GM12878 (cell line): Measurements from ENCODE around the gene C3. TPM values are rescaled to one million over a fixed set of nuclear protein-coding genes. Genes with fewer than 3 reads are reported as not detected.
A peak's percentile ranks its signal among the peaks of the same experiment; 100 is the strongest.

Experiments
- ATAC-seq: fragments of 200-7000 bp; cut with Tn5 transposase; 3 replicates; pipeline ENCODE4 v1.9.1; 2020; ENCODE audit warnings: mild to moderate bottlenecking, moderate library complexity
- BruUV-seq: library from RNA; stranded (reverse); fragments of 400-500 nt; replicated peaks from 2 replicates; lab custom pipeline; 2021; lab: Mats Ljungman, UMichigan
- CTCF ChIA-PET: fragments of 300-600 bp; sonication (Branson Sonifier 250); formaldehyde crosslinking; extraction: SDS; loops from one replicate; lab custom pipeline; 2021; ENCODE audit warnings: inconsistent platforms; lab: Yijun Ruan, JAX
- POLR2A ChIA-PET: fragments of 350-600 bp; formaldehyde crosslinking; extraction: SDS; loops from one replicate; lab custom pipeline; 2021; ENCODE audit warnings: inconsistent platforms; lab: Charles Lee
- RAD21 ChIA-PET: fragments of 300-600 bp; sonication (Branson Sonifier 250); formaldehyde crosslinking; loops from one replicate; lab custom pipeline; 2023; ENCODE audit warnings: antibody characterized with exemption; ENCODE audit not compliant: unreplicated experiment; lab: Charles Lee
- SMC1A ChIA-PET: fragments of 300-600 bp; sonication (Branson Sonifier 250); formaldehyde crosslinking; loops from one replicate; lab custom pipeline; 2023; ENCODE audit not compliant: unreplicated experiment, uncharacterized antibody; lab: Charles Lee
- DNase-seq: peaks from one replicate; pipeline ENCODE4 v3.0.0-alpha.2; 2011; ENCODE audit warnings: low read depth, low spot score
- FAIRE-seq: peaks from 3 replicates; lab custom pipeline; 2011; peaks lifted over from hg19 to GRCh38; lab: Jason Lieb, UNC
- H2AFZ ChIP-seq: 2 replicates; pipeline ENCODE4 v1.6.0; 2011; ENCODE audit warnings: low read depth, low read length, control low read depth; ENCODE audit not compliant: control insufficient read depth
- H3K27ac ChIP-seq: 2 replicates; pipeline ENCODE4 v1.5.1; 2011; ENCODE audit warnings: control low read depth; ENCODE audit not compliant: control insufficient read depth, insufficient read depth
- H3K27me3 ChIP-seq, 2 experiments: replicated peaks in 1 of 2; 2 replicates each; pipeline versions ENCODE4 v1.6.0 to v1.6.1; 2011; ENCODE audit warnings: low read length in 1 of 2; ENCODE audit not compliant: control insufficient read depth in 2 of 2, insufficient read depth in 2 of 2
- H3K36me3 ChIP-seq, 2 experiments: 2 replicates each; pipeline ENCODE4 v1.5.1; 2011; ENCODE audit warnings: low read length in 1 of 2; ENCODE audit not compliant: control insufficient read depth in 2 of 2, insufficient read depth in 2 of 2
- H3K4me1 ChIP-seq: 2 replicates; pipeline ENCODE4 v1.6.1; 2011; ENCODE audit warnings: mild to moderate bottlenecking, low read length, moderate library complexity, mixed read lengths; ENCODE audit not compliant: control insufficient read depth, insufficient read depth
- H3K4me2 ChIP-seq: 2 replicates; pipeline ENCODE4 v1.6.0; 2011; ENCODE audit warnings: control low read depth; ENCODE audit not compliant: control insufficient read depth, insufficient read depth
- H3K4me3 ChIP-seq: fragments of 200-600 bp; sonication (generic); 2 replicates; pipeline ENCODE4 v1.5.1; 2016
- H3K79me2 ChIP-seq: 2 replicates; pipeline ENCODE4 v1.6.0; 2011; ENCODE audit warnings: low read length; ENCODE audit not compliant: control insufficient read depth, insufficient read depth
- H3K9ac ChIP-seq: 2 replicates; pipeline ENCODE4 v1.8.0; 2011; ENCODE audit warnings: low read length, control low read depth, mixed read lengths; ENCODE audit not compliant: control insufficient read depth, insufficient read depth
- H3K9me3 ChIP-seq: replicated peaks from 3 replicates; pipeline ENCODE4 v1.5.1; 2011; ENCODE audit warnings: mild to moderate bottlenecking, low read length; ENCODE audit not compliant: control insufficient read depth, insufficient read depth
- H4K20me1 ChIP-seq: 2 replicates; pipeline ENCODE4 v1.6.0; 2011; ENCODE audit not compliant: control insufficient read depth, insufficient read depth
- ATF3 ChIP-seq: IDR thresholded peaks from 2 replicates; pipeline ENCODE4 v1.6.1; 2011; ENCODE audit warnings: low read depth, mild to moderate bottlenecking, low read length, moderate library complexity, borderline replicate concordance; ENCODE audit errors: extremely low read depth
- CREM ChIP-seq: IDR thresholded peaks from 2 replicates; pipeline ENCODE4 v1.6.1; 2014; ENCODE audit warnings: antibody characterized with exemption, low read depth
- DPF2 ChIP-seq: fragments of 450-650 bp; IDR thresholded peaks from 2 replicates; pipeline ENCODE4 v1.6.1; 2017; ENCODE audit warnings: mild to moderate bottlenecking
- EZH2 ChIP-seq: IDR thresholded peaks from 2 replicates; pipeline ENCODE4 v1.6.1; 2012; ENCODE audit warnings: low read depth, mild to moderate bottlenecking, control low read depth, inconsistent platforms, low read length, borderline replicate concordance; ENCODE audit not compliant: control insufficient read depth
- MXI1 ChIP-seq: fragments of 150-350 bp; IDR thresholded peaks from 2 replicates; pipeline ENCODE4 v1.6.1; 2011; ENCODE audit warnings: low read depth, mild to moderate bottlenecking, inconsistent platforms, low read length, improper control_type of control experiment
- NFXL1 ChIP-seq: fragments of 450-650 bp; IDR thresholded peaks from 2 replicates; pipeline ENCODE4 v1.6.1; 2017; ENCODE audit warnings: antibody characterized with exemption, mild to moderate bottlenecking, borderline replicate concordance
- PKNOX1 ChIP-seq: fragments of 450-650 bp; IDR thresholded peaks from 2 replicates; pipeline ENCODE4 v1.6.1; 2016; ENCODE audit warnings: mild to moderate bottlenecking
- RB1 ChIP-seq: fragments of 450-650 bp; formaldehyde crosslinking; IDR thresholded peaks from 2 replicates; pipeline ENCODE4 v1.6.1; 2017; ENCODE audit warnings: mild to moderate bottlenecking, borderline replicate concordance
- SPI1 ChIP-seq: IDR thresholded peaks from 2 replicates; pipeline ENCODE4 v1.6.1; 2011; ENCODE audit warnings: low read depth, mild to moderate bottlenecking, low read length, moderate library complexity, borderline replicate concordance; ENCODE audit not compliant: insufficient read depth
- SREBF1 ChIP-seq: IDR thresholded peaks from 2 replicates; pipeline ENCODE4 v1.6.1; 2012; ENCODE audit warnings: mild to moderate bottlenecking, low read length
- ZNF622 ChIP-seq: fragments of 450-650 bp; IDR thresholded peaks from 2 replicates; pipeline ENCODE4 v1.6.1; 2017; ENCODE audit warnings: mild to moderate bottlenecking, inconsistent platforms
- WGBS: methylation state at CpG from one replicate; pipeline ENCODE4 v1.1.6; 2016; ENCODE audit warnings: low lambda C conversion rate; ENCODE audit not compliant: insufficient replicate concordance, insufficient coverage; ENCODE audit errors: missing lambda C conversion rate; 5-methylcytosine and 5-hydroxymethylcytosine counted together
- in situ Hi-C: fragments of 300-500 bp; cut with MboI; formaldehyde crosslinking; loops from 9 replicates; pipeline ENCODE4 v1.14.3; 2018; ENCODE audit warnings: mixed read lengths
- intact Hi-C: fragments of 100-400 bp; cut with micrococcal nuclease; formaldehyde crosslinking; loops from one replicate; pipeline ENCODE4 v1.14.2; 2022; ENCODE audit not compliant: unreplicated experiment
- polyA plus RNA-seq, 11 experiments: library from polyadenylated mRNA; depleted of rRNA in 4 of 11; unstranded in 6 of 11; stranded (reverse) in 5 of 11; fragments of >200 nt; fragmentation: Nextera tagmentation in 4 of 11; fragmentation: Illumina TruSeq in 1 of 11; extraction: Ambion mirVana in 4 of 11; extraction: Trizol in 1 of 11; gene quantifications; 1 replicate in 1 of 11; 2 replicates in 10 of 11; pipeline versions ENCODE4 v1.2.1 to v1.2.3, GENCODE V29; 2011 to 2016; ENCODE audit warnings: inconsistent platforms in 2 of 11, missing spikeins in 2 of 11, low read depth in 1 of 11
- total RNA-seq, 4 experiments: library from RNA; depleted of rRNA in 3 of 4; stranded (reverse); fragments of >200 nt in 3 of 4; fragmentation: Illumina TruSeq in 1 of 4; extraction: Trizol in 1 of 4; gene quantifications; 2 replicates each; pipeline versions ENCODE4 v1.2.1 to v1.2.3, GENCODE V29; 2013 to 2021
- TF ChIP-seq, protein P1 (sequence below): IDR thresholded peaks from 2 replicates; pipeline ENCODE4 v1.6.1; 2012; ENCODE audit warnings: low read depth, low read length, improper control_type of control experiment
- TF ChIP-seq, protein P2 (sequence below): fragments of 450-650 bp; IDR thresholded peaks from 2 replicates; pipeline ENCODE4 v1.6.1; 2017; ENCODE audit warnings: borderline replicate concordance
- TF ChIP-seq, protein P3 (sequence below): fragments of 450-650 bp; IDR thresholded peaks from 2 replicates; pipeline ENCODE4 v1.6.1; 2017; ENCODE audit warnings: mild to moderate bottlenecking, moderate library complexity

The C3 gene
- total and polyA plus RNA-seq, 10 of the 15 experiments (the other 5 are each of a cell fraction or from before 2014, with no cell fraction given): 0.20 to 6.7 (median 0.72) TPM

DNA sequence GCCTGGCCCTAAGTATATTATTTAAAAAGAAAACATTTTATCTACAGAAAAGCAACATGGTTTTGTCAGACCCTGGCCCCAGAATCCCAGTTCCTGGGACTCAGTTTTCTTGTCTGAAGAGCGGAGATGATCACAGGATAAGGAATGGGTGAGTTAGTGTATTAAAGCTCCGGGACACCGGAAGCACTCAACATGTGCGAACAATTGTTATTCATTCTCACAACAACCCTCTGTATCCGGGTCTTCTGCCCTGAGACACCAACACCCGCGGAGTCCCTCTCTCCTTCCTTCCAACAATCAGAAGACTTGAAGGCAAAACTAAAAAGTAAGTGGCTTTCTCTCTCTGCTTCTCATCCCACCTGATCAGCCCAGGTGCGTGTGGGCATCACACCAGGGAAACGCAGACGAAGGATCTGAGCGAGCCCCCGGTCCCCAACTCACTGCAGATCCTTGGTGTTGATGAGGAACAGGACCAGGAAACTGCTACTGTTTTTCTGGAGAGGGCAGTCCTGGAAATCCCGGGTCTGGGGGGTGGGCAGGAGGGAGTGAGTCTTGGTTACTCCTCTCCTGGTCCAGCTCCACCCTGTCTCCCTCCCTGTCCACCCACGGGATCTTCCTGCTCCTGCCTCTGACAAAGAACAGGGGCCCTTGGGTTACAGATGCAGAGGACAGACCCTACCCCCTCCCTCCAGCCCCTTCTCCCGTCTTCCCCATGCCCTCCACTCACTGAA lies 14.9 kb upstream of the C3 start:
- CTCF ChIA-PET: interaction anchor here (0.7 to 5.5 kb wide), 10 partner anchors 14 to 128 kb away, joined by 3 to 104 read pairs (median 6); partner anchors contain the start of genes C3 and VAV1
- DNase-seq (no peak), ATAC-seq (no peak), FAIRE-seq (no peak)
- Histone ChIP-seq H3K4me1 (peaks cover 25% of the 10 kb centered on the region), H3K4me2 (peak overlapping the region; percentile 94), H3K9ac (peak overlapping the region; percentile 96; the same call in 1 of the 2 replicates), H3K27ac (peak overlapping the region; percentile 92), H3K36me3 (no peaks in the 10 kb centered on the region; a peak in 2 of 4 replicates), H4K20me1 (no peaks in the 10 kb centered on the region), H2AFZ (no peak overlapping the region), H3K27me3 (no peaks in the 10 kb centered on the region), H3K4me3 (peak overlapping the region; percentile 100; the same call in 1 of the 2 replicates), H3K79me2 (peaks cover 29% of the 10 kb centered on the region)
- 91% methylated on average over 15 of the region's 15 CpGs for WGBS
- SMC1A ChIA-PET: interaction anchor here (1.0 to 4.0 kb wide), 13 partner anchors 10 to 218 kb away, joined by 3 to 37 read pairs (median 6); no protein-coding TSS in a partner anchor
- BruUV-seq: no TSS peak
- RAD21 ChIA-PET: interaction anchor here (0.9 to 5.1 kb wide), 8 partner anchors 54 to 219 kb away, joined by 3 to 43 read pairs (median 11); partner anchors contain the start of gene TNFSF14
- in situ Hi-C loops: loop anchor here (5.0 kb wide), 2 partner anchors 127 to 218 kb away; no protein-coding TSS in a partner anchor
- POLR2A ChIA-PET: interaction anchor here (0.5 to 4.0 kb wide), 7 partner anchors 32 to 445 kb away, joined by 3 to 25 read pairs (median 3); partner anchors contain the start of genes SH2D3A and TNFSF9
- intact Hi-C loops: no loop called here
- TF ChIP-seq ATF3 (no peak), ZNF622 (no peak), EZH2 (no peak), SPI1 (no peak), SREBF1 (no peak), CREM (no peak), RB1 (no peak), NFXL1 (no peak), MXI1 (no peak), DPF2 (no peak), PKNOX1 (no peak)
- TF ChIP-seq, protein P1, sequence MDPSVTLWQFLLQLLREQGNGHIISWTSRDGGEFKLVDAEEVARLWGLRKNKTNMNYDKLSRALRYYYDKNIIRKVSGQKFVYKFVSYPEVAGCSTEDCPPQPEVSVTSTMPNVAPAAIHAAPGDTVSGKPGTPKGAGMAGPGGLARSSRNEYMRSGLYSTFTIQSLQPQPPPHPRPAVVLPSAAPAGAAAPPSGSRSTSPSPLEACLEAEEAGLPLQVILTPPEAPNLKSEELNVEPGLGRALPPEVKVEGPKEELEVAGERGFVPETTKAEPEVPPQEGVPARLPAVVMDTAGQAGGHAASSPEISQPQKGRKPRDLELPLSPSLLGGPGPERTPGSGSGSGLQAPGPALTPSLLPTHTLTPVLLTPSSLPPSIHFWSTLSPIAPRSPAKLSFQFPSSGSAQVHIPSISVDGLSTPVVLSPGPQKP: no peak
- TF ChIP-seq, protein P2, sequence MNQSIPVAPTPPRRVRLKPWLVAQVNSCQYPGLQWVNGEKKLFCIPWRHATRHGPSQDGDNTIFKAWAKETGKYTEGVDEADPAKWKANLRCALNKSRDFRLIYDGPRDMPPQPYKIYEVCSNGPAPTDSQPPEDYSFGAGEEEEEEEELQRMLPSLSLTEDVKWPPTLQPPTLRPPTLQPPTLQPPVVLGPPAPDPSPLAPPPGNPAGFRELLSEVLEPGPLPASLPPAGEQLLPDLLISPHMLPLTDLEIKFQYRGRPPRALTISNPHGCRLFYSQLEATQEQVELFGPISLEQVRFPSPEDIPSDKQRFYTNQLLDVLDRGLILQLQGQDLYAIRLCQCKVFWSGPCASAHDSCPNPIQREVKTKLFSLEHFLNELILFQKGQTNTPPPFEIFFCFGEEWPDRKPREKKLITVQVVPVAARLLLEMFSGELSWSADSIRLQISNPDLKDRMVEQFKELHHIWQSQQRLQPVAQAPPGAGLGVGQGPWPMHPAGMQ: no peak
- TF ChIP-seq, protein P3, sequence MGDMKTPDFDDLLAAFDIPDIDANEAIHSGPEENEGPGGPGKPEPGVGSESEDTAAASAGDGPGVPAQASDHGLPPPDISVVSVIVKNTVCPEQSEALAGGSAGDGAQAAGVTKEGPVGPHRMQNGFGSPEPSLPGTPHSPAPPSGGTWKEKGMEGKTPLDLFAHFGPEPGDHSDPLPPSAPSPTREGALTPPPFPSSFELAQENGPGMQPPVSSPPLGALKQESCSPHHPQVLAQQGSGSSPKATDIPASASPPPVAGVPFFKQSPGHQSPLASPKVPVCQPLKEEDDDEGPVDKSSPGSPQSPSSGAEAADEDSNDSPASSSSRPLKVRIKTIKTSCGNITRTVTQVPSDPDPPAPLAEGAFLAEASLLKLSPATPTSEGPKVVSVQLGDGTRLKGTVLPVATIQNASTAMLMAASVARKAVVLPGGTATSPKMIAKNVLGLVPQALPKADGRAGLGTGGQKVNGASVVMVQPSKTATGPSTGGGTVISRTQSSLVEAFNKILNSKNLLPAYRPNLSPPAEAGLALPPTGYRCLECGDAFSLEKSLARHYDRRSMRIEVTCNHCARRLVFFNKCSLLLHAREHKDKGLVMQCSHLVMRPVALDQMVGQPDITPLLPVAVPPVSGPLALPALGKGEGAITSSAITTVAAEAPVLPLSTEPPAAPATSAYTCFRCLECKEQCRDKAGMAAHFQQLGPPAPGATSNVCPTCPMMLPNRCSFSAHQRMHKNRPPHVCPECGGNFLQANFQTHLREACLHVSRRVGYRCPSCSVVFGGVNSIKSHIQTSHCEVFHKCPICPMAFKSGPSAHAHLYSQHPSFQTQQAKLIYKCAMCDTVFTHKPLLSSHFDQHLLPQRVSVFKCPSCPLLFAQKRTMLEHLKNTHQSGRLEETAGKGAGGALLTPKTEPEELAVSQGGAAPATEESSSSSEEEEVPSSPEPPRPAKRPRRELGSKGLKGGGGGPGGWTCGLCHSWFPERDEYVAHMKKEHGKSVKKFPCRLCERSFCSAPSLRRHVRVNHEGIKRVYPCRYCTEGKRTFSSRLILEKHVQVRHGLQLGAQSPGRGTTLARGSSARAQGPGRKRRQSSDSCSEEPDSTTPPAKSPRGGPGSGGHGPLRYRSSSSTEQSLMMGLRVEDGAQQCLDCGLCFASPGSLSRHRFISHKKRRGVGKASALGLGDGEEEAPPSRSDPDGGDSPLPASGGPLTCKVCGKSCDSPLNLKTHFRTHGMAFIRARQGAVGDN: no peak
- TF ChIP-seq, all 136 proteins: peak for 0
- H3K9me3 ChIP-seq: no peaks in the 10 kb centered on the region
